ENCODE measurements around the gene GK2.

GK2 gene

GRCh38 chr4:79381161-79381560, 26.9 kb downstream of the GK2 start:
- DNase-seq = no peak

- no peak for DNase-seq
Observed at GRCh38 chr4:79370026-79370425, 38.0 kb downstream of the GK2 start.

- DNase-seq = no peak
Observed at GRCh38 chr4:79367096-79367495, 40.9 kb downstream of the GK2 start.

GRCh38 chr4:79366422-79366821, 41.6 kb downstream of the GK2 start:
- DNase-seq = no peak

- DNase-seq = peak; percentile 23 to 66
Observed at GRCh38 chr4:79364061-79364460, 44.0 kb downstream of the GK2 start.

GRCh38 chr4:79362626-79363025, 45.4 kb downstream of the GK2 start:
- peak in 1 of 2 experiments; percentile 70 for DNase-seq

GRCh38 chr4:79360006-79360405, 48.0 kb downstream of the GK2 start:
- DNase-seq = no peak

GRCh38 chr4:79358438-79358837, 49.6 kb downstream of the GK2 start:
- peak in 1 of 2 experiments; percentile 10 for DNase-seq

- no peak for DNase-seq
Observed at GRCh38 chr4:79357365-79357764, 50.7 kb downstream of the GK2 start.

Measured in NCI-H524 (cell line).